Ectodermal cell (in vitro differentiated cells): ENCODE measurements around the gene COL24A1.

ENCODE experiments used
- H3K27ac ChIP-seq: 2 replicates; pipeline ENCODE4 v1.7.0; 2013; ENCODE audit warnings: mild to moderate bottlenecking, low read depth, low read length; ENCODE audit not compliant: insufficient read depth, poor library complexity, severe bottlenecking
- H3K27me3 ChIP-seq: 2 replicates; pipeline ENCODE4 v1.7.0; 2013; ENCODE audit warnings: mild to moderate bottlenecking, low read length; ENCODE audit not compliant: insufficient read depth, control insufficient read depth, poor library complexity, severe bottlenecking
- H3K36me3 ChIP-seq: one replicate; pipeline ENCODE4 v1.7.0; 2013; ENCODE audit warnings: low read length; ENCODE audit not compliant: control insufficient read depth, insufficient read depth
- H3K4me1 ChIP-seq: one replicate; pipeline ENCODE4 v1.7.0; 2013; ENCODE audit warnings: low read length; ENCODE audit not compliant: control insufficient read depth, insufficient read depth
- H3K4me3 ChIP-seq: 2 replicates; pipeline ENCODE4 v1.7.0; 2013; ENCODE audit warnings: low read depth, low read length, control low read depth; ENCODE audit not compliant: insufficient read depth
- H3K9me3 ChIP-seq: 2 replicates; pipeline ENCODE4 v1.7.0; 2013; ENCODE audit warnings: mild to moderate bottlenecking, low read length, moderate library complexity; ENCODE audit not compliant: control insufficient read depth
- WGBS, 2 experiments: methylation state at CpG; one replicate each; pipeline ENCODE4 v1.1.7; 2013; ENCODE audit warnings: missing lambda C conversion rate in 2 of 2; 5-methylcytosine and 5-hydroxymethylcytosine counted together

COL24A1 gene

DNA sequence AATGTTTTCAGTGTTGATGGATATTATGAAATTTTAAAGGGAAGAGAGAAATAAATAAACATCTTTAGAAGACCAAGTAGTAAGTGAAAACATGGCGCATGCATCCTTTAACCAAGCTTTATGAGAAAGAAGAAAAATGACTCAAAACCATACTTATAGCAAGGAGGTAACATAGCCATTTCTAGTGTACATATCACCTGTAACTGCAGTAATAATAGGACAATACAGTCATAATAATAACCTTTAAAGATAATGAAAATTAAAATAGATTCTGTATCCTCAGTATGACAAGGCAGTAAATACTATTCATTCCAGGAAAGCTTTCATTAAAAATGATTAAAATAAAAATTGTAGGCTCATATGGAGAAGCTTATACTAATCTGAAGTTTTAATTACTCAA, 141.2 kb downstream of the COL24A1 start:
- no peaks in the 10 kb centered on the region for H3K27me3 ChIP-seq
- no peaks in the 10 kb centered on the region for H3K4me1 ChIP-seq
- no peaks in the 10 kb centered on the region for H3K36me3 ChIP-seq
- H3K9me3 ChIP-seq, result no peaks in the 10 kb centered on the region
- WGBS, 2 experiments, result 100% methylated on average over 1 of the region's 1 CpG; no CpG with 5 or more reads in 1 of the 2 experiments
- H3K27ac ChIP-seq, result no peak overlapping the region
- no peak overlapping the region for H3K4me3 ChIP-seq

DNA sequence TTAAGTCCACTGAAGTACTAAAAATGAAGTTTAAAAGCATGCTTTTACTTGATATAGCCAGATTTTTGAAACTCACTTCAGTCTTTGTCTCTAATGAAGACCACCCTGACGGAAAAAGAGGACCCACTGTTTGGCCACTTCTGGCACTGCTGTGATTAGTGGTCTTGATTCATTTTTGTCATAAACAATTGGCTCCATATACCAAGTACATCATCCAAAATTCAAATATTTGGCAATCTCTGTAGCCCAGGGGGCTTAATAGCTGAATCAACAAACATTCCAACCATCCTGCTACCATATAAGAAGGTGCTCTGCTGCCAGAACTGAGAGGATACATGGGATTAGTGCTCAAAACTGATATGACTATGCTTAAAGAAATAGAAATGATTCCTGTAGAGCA, 156.0 kb downstream of the COL24A1 start:
- WGBS, 2 experiments, result 83 to 89% methylated on average over 1 of the region's 1 CpG
- Histone ChIP-seq H3K27ac (no peak overlapping the region), H3K4me1 (no peaks in the 10 kb centered on the region), H3K4me3 (no peak overlapping the region), H3K27me3 (no peaks in the 10 kb centered on the region), H3K9me3 (no peaks in the 10 kb centered on the region), H3K36me3 (no peaks in the 10 kb centered on the region)

DNA sequence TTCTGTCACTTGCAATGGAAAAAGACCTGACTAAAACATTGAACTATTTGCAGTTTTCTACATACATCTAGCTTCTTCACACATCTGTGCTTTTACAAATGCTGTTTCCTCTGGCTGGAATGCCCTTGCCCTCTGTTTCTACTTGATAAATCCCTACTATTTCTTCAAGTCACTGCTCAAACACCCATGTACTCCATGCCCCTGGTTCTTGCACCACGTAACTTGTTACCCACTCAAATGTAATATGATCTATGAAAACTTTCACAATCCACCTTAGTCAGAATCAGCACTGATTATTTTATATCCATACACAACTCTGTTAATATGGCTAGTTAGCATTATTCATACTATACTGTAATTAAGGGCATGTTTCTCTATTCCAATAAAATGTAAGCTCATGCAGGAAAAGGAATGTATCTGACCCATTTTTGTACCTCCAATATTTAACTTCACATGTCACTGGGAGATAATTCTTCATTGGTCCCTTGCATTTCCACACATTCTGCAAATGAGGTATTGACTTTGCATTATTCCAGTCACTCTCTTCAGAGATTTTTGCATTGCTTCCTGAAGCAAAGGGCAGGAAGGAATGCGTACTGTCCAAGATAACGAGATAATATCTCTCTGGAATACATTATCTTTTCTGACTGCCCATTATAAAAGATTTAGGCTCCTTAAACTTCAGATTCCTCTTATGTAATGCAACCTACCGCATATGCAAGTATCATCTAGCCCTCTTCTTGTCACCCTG, 158.3 kb downstream of the COL24A1 start:
- Histone ChIP-seq H3K4me3 (no peak overlapping the region), H3K27ac (no peak overlapping the region), H3K4me1 (no peaks in the 10 kb centered on the region), H3K9me3 (no peaks in the 10 kb centered on the region), H3K36me3 (no peaks in the 10 kb centered on the region), H3K27me3 (no peaks in the 10 kb centered on the region)
- WGBS, 2 experiments, result 90 to 97% methylated on average over 4 of the region's 4 CpGs

- H3K9me3 ChIP-seq, result no peaks in the 10 kb centered on the region
- 100% methylated on average over 2 of the region's 2 CpGs; no CpG with 5 or more reads in 1 of the 2 experiments for WGBS, 2 experiments
- H3K27ac ChIP-seq, result no peak overlapping the region
- H3K36me3 ChIP-seq, result no peaks in the 10 kb centered on the region
- no peaks in the 10 kb centered on the region for H3K27me3 ChIP-seq
- H3K4me3 ChIP-seq, result no peak overlapping the region
- no peaks in the 10 kb centered on the region for H3K4me1 ChIP-seq
Observed at GRCh38 chr1:85992791-85993190, 163.8 kb downstream of the COL24A1 start.

- Histone ChIP-seq H3K36me3 (no peaks in the 10 kb centered on the region), H3K4me3 (no peak overlapping the region), H3K27me3 (no peaks in the 10 kb centered on the region), H3K9me3 (no peaks in the 10 kb centered on the region), H3K27ac (no peak overlapping the region), H3K4me1 (no peaks in the 10 kb centered on the region)
- WGBS, 2 experiments, result 100% methylated on average over 1 of the region's 1 CpG
Observed at GRCh38 chr1:85991261-85991660, 165.3 kb downstream of the COL24A1 start.

- Histone ChIP-seq H3K4me3 (no peak overlapping the region), H3K9me3 (no peaks in the 10 kb centered on the region), H3K27me3 (no peaks in the 10 kb centered on the region), H3K36me3 (no peaks in the 10 kb centered on the region), H3K27ac (no peak overlapping the region), H3K4me1 (no peaks in the 10 kb centered on the region)
- WGBS, 2 experiments, result 91 to 93% methylated on average over 4 of the region's 4 CpGs
Observed at GRCh38 chr1:85984636-85985035, 171.9 kb downstream of the COL24A1 start.

GRCh38 chr1:85983316-85983715, 173.3 kb downstream of the COL24A1 start:
- Histone ChIP-seq H3K27me3 (no peaks in the 10 kb centered on the region), H3K9me3 (no peaks in the 10 kb centered on the region), H3K36me3 (no peaks in the 10 kb centered on the region), H3K4me3 (no peak overlapping the region), H3K27ac (no peak overlapping the region), H3K4me1 (no peaks in the 10 kb centered on the region)
- 89% methylated on average over 1 of the region's 1 CpG for WGBS, 2 experiments

- Histone ChIP-seq H3K4me3 (no peak overlapping the region), H3K9me3 (no peaks in the 10 kb centered on the region)
- WGBS, 2 experiments, result 83 to 94% methylated on average over 4 of the region's 4 CpGs
Observed at GRCh38 chr1:85976516-85977205, 179.9 kb downstream of the COL24A1 start.

GRCh38 chr1:85975912-85976371, 180.6 kb downstream of the COL24A1 start:
- Histone ChIP-seq H3K4me1 (no peaks in the 10 kb centered on the region), H3K36me3 (no peaks in the 10 kb centered on the region), H3K4me3 (no peak overlapping the region), H3K27me3 (no peaks in the 10 kb centered on the region), H3K27ac (no peak overlapping the region), H3K9me3 (no peaks in the 10 kb centered on the region)
- WGBS, 2 experiments, result 25 to 28% methylated on average over 5 of the region's 5 CpGs

More at GRCh38 chr1:85976516-85977205, 179.9 kb downstream of the COL24A1 start:
- H3K27ac ChIP-seq, result no peak overlapping the region
- H3K27me3 ChIP-seq, result no peaks in the 10 kb centered on the region
- no peaks in the 10 kb centered on the region for H3K36me3 ChIP-seq
- no peaks in the 10 kb centered on the region for H3K4me1 ChIP-seq

DNA sequence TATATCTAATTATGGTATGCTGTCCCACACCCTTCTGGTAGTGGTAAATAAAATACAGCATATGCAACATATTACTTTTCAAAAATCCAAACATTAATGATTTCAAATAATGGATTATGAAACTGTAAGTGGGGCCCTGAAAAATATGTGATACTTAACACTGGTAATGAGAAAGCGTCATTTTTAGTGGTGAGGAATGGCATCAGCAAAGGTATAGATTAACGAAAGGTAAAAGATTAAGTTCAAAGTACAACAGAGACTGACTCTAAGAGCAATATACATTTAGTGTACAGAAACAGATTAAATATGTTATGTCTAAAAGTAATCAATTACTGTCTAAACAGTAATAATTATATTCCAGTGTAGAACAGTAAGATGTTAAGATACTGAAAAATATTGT, 194.1 kb downstream of the COL24A1 start:
- WGBS, 2 experiments, result 90 to 92% methylated on average over 2 of the region's 2 CpGs
- Histone ChIP-seq H3K4me1 (no peaks in the 10 kb centered on the region), H3K9me3 (no peaks in the 10 kb centered on the region), H3K36me3 (no peaks in the 10 kb centered on the region), H3K27me3 (no peaks in the 10 kb centered on the region), H3K4me3 (no peak overlapping the region), H3K27ac (no peak overlapping the region)
